ENCODE results near the gene PLXNA2. TPM values are rescaled to one million over a fixed set of nuclear protein-coding genes. Genes with fewer than 3 reads are reported as not detected.

The PLXNA2 gene
- polyA plus RNA-seq, 2 of the 4 experiments (the other 2 are of a cell fraction) = 0.36 to 0.87 TPM

GRCh38 chr1:208211921-208212843, 32.0 kb downstream of the PLXNA2 start:
- H3K27ac ChIP-seq = no peak overlapping the region
- POLR2A ChIA-PET = interaction anchor here (2.0 kb wide), 1 partner anchor 9 kb away, joined by 6 read pairs; no protein-coding TSS in a partner anchor

GRCh38 chr1:208209896-208210589, 34.1 kb downstream of the PLXNA2 start:
- no peak overlapping the region for H3K4me3 ChIP-seq
- no peak overlapping the region for H3K4me2 ChIP-seq
- no peaks in the 10 kb centered on the region; the same call in 2 of the 3 replicates for H3K4me1 ChIP-seq
- FAIRE-seq (no peak), ATAC-seq (no peak), DNase-seq (ENCODE audit: low read depth in 1 of 2, low spot score in 1 of 2) (no peak)
- no peaks in the 10 kb centered on the region for H3K9me3 ChIP-seq
- H3K27ac ChIP-seq = no peak overlapping the region
- WGBS (ENCODE audit: missing lambda C conversion rate) = 88% methylated on average over 9 of the region's 9 CpGs
- CTCF ChIA-PET = interaction anchor here (0.8 to 1.3 kb wide), 3 partner anchors 30 to 188 kb away, joined by 3 to 4 read pairs (median 3); no protein-coding TSS in a partner anchor
- POLR2A ChIA-PET = no interaction called here
- no peak for TF ChIP-seq MAZ (IDR thresholded peaks at IDR 0.05; ENCODE audit: borderline replicate concordance, low read depth, low read length)
- TF ChIP-seq RAD21 (conservative IDR thresholded peaks at IDR 0.05 in 1 of 2, IDR thresholded peaks at IDR 0.05 in 1 of 2) = no peak
- no peak for TF ChIP-seq KDM1A (IDR thresholded peaks at IDR 0.05; ENCODE audit: low read depth)
- no peak for TF ChIP-seq HOXB13 (CRISPR knock-in tag; IDR thresholded peaks at IDR 0.05; ENCODE audit: low read depth)
- TF ChIP-seq FOSB (CRISPR knock-in tag; IDR thresholded peaks at IDR 0.05) = no peak
- TF ChIP-seq, protein P1, sequence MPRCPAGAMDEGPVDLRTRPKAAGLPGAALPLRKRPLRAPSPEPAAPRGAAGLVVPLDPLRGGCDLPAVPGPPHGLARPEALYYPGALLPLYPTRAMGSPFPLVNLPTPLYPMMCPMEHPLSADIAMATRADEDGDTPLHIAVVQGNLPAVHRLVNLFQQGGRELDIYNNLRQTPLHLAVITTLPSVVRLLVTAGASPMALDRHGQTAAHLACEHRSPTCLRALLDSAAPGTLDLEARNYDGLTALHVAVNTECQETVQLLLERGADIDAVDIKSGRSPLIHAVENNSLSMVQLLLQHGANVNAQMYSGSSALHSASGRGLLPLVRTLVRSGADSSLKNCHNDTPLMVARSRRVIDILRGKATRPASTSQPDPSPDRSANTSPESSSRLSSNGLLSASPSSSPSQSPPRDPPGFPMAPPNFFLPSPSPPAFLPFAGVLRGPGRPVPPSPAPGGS (IDR thresholded peaks at IDR 0.05) = no peak
- TF ChIP-seq, protein P2, sequence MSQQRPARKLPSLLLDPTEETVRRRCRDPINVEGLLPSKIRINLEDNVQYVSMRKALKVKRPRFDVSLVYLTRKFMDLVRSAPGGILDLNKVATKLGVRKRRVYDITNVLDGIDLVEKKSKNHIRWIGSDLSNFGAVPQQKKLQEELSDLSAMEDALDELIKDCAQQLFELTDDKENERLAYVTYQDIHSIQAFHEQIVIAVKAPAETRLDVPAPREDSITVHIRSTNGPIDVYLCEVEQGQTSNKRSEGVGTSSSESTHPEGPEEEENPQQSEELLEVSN (IDR thresholded peaks at IDR 0.05; ENCODE audit: borderline replicate concordance, low read depth) = no peak
- no peak for TF ChIP-seq EP300 (IDR thresholded peaks at IDR 0.05)
- no peak for TF ChIP-seq CBX8 (IDR thresholded peaks at IDR 0.05)
- TF ChIP-seq ZNF302 (CRISPR knock-in tag; IDR thresholded peaks at IDR 0.05) = no peak
- TF ChIP-seq NFE2L2 (conservative IDR thresholded peaks at IDR 0.05; ENCODE audit: low read length) = no peak
- TF ChIP-seq REST (IDR thresholded peaks at IDR 0.05) = no peak
- TF ChIP-seq, protein P3, sequence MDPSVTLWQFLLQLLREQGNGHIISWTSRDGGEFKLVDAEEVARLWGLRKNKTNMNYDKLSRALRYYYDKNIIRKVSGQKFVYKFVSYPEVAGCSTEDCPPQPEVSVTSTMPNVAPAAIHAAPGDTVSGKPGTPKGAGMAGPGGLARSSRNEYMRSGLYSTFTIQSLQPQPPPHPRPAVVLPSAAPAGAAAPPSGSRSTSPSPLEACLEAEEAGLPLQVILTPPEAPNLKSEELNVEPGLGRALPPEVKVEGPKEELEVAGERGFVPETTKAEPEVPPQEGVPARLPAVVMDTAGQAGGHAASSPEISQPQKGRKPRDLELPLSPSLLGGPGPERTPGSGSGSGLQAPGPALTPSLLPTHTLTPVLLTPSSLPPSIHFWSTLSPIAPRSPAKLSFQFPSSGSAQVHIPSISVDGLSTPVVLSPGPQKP (IDR thresholded peaks at IDR 0.05; ENCODE audit: low read depth, low read length) = no peak

More at GRCh38 chr1:208211921-208212843, 32.0 kb downstream of the PLXNA2 start:
- CTCF ChIA-PET = interaction anchor here (0.5 to 2.2 kb wide), 5 partner anchors 9 to 80 kb away, joined by 3 to 7 read pairs (median 5); no protein-coding TSS in a partner anchor
- no peak for FAIRE-seq
- no peak; a peak in 1 of 6 replicates for ATAC-seq
- WGBS (ENCODE audit: missing lambda C conversion rate) = 64% methylated on average over 8 of the region's 8 CpGs
- no peaks in the 10 kb centered on the region for H3K9me3 ChIP-seq
- H3K4me3 ChIP-seq = no peak overlapping the region
- no peaks in the 10 kb centered on the region for H3K4me1 ChIP-seq
- DNase-seq (ENCODE audit: low read depth in 1 of 2, low spot score in 1 of 2) = no peak
- H3K4me2 ChIP-seq = no peak overlapping the region
- TF ChIP-seq, protein P4, sequence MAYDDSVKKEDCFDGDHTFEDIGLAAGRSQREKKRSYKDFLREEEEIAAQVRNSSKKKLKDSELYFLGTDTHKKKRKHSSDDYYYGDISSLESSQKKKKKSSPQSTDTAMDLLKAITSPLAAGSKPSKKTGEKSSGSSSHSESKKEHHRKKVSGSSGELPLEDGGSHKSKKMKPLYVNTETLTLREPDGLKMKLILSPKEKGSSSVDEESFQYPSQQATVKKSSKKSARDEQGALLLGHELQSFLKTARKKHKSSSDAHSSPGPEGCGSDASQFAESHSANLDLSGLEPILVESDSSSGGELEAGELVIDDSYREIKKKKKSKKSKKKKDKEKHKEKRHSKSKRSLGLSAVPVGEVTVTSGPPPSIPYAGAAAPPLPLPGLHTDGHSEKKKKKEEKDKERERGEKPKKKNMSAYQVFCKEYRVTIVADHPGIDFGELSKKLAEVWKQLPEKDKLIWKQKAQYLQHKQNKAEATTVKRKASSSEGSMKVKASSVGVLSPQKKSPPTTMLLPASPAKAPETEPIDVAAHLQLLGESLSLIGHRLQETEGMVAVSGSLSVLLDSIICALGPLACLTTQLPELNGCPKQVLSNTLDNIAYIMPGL (CRISPR knock-in tag; IDR thresholded peaks at IDR 0.05; ENCODE audit: borderline replicate concordance) = no peak
- TF ChIP-seq NFE2L2 (conservative IDR thresholded peaks at IDR 0.05; ENCODE audit: low read length) (no peak), MAFK (IDR thresholded peaks at IDR 0.05; ENCODE audit: partially characterized antibody) (no peak), GATA3 (IDR thresholded peaks at IDR 0.05; ENCODE audit: borderline replicate concordance) (no peak), BHLHE40 (IDR thresholded peaks at IDR 0.05; ENCODE audit: low read depth, low read length) (no peak), PHF8 (IDR thresholded peaks at IDR 0.05; ENCODE audit: borderline replicate concordance, low read depth) (no peak), FOSL2 (IDR thresholded peaks at IDR 0.05) (no peak), FOSL2 (CRISPR knock-in tag; IDR thresholded peaks at IDR 0.05) (no peak), HOXB13 (CRISPR knock-in tag; IDR thresholded peaks at IDR 0.05; ENCODE audit: low read depth) (no peak), POLR2A (IDR thresholded peaks at IDR 0.05; ENCODE audit: low read length) (no peak), CBX2 (IDR thresholded peaks at IDR 0.05; ENCODE audit: borderline replicate concordance, low read depth) (no peak), KDM5A (IDR thresholded peaks at IDR 0.05) (no peak), SMC3 (IDR thresholded peaks at IDR 0.05) (no peak)
- TF ChIP-seq, protein P3 (IDR thresholded peaks at IDR 0.05; ENCODE audit: low read depth, low read length) = no peak
- TF ChIP-seq, protein P2 (IDR thresholded peaks at IDR 0.05; ENCODE audit: borderline replicate concordance, low read depth) = no peak
